GM19193 (cell line): ENCODE results near the gene HIGD2A.

Experiments
- POLR2A ChIP-seq: IDR thresholded peaks from 4 replicates; pipeline ENCODE4 v1.6.1; 2011; ENCODE audit not compliant: insufficient read depth, insufficient read length; ENCODE audit errors: extremely low read depth

HIGD2A gene

GRCh38 chr5:176364765-176365350 lies 23.7 kb upstream of the HIGD2A start:
- peak; percentile 57 for TF ChIP-seq POLR2A

DNA sequence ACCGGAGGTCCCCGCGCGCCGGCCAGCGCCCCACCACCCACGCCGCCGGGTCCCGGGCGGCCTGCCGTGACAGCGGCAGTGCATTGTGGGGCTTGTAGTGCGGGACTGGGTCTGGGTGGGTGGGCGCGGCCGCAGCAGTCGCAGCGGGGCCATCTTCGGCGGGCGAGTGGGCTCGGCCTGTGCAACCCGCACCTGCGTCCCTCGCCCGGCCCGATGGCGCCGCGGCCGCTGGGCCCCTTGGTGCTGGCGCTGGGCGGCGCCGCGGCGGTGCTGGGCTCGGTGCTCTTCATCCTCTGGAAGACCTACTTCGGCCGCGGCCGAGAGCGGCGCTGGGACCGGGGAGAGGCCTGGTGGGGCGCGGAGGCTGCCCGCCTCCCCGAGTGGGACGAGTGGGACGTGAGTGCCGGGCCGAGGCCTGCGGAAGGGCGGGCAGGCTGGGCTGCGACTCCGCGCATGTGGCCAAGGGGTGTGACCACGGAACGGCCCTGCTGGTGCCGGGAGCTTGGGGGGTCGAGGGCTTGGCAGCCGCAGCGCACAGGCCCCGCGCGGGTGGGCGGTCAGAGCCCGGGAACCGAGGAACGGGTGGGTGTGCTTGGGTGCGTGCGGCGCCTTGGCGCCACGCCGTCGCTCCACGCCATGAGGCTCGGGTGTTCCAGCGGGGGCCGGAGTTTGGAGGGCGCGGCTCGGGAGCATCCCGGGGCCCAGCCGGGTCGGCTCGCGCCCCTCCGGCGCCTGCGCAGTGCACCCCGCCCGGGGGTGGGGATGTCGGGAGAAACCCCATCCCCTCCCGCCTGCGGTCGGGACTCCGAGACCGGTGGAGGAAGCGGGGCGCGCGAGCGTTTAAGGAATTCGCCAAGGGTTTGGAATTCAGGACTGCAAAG lies 23.0 kb upstream of the HIGD2A start, which contains the start of gene ARL10:
ARL10 (plus strand) TSS at position 137 of the 881 bp plus-strand sequence; CDS start at position 214, 77 bp downstream.
- TF ChIP-seq POLR2A = peak; percentile 39

- TF ChIP-seq POLR2A = no peak
These were observed 22.2 kb upstream of the HIGD2A start for GRCh38 chr5:176366232-176366894.

DNA sequence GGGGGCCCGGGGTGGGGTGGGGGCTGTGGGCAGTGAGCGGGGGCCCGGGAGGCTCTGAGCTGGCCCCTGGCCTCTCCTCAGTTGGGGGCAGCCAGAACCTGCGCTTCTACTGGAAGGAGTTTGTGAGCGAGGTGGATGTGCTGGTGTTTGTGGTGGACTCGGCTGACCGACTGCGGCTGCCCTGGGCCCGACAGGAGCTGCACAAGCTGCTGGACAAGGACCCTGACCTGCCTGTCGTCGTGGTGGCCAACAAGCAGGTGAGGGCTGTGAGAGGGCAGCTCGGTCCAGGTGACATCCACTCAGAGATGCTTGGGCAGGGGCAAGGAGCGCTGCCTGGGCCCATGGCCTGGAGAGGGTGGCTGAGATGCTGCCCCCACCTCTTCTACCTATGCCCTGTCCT lies 19.8 kb upstream of the HIGD2A start:
- no peak for TF ChIP-seq POLR2A

DNA sequence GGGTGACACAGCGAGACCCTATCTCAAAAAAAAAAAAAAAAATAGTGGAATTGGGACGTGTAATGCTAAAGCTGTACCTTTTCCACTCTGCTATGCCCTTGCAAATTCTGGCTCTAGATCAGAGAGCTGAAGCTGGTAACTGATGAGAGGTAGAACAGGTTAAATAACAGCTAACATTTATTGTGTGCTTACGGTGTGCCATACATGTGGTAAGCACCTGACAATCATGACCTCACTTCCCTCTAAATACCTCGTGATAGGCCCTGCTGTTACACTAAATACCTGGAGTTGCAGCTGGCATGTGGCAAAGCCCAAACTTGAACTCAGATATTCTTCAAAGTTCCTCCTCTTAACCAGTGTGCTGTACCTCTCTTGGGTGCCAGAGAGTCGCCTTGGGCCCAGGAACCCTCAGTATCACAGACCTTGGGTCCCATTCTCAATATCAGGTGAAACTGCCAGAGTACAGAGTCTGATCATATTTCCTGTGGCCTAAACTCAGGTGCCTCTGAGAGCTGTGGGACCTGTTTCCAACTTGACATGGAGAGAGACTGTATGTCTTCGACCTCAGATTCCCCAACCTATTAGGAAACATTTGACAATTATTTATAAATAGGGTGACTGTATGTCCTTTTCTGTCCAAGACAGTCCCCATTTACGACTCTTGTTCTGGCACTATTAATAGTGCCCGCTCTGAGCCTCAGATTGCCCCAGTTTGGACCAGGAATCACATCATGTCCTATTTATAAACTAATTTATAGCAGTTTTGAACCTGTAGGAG lies 18.4 kb upstream of the HIGD2A start:
- no peak for TF ChIP-seq POLR2A

DNA sequence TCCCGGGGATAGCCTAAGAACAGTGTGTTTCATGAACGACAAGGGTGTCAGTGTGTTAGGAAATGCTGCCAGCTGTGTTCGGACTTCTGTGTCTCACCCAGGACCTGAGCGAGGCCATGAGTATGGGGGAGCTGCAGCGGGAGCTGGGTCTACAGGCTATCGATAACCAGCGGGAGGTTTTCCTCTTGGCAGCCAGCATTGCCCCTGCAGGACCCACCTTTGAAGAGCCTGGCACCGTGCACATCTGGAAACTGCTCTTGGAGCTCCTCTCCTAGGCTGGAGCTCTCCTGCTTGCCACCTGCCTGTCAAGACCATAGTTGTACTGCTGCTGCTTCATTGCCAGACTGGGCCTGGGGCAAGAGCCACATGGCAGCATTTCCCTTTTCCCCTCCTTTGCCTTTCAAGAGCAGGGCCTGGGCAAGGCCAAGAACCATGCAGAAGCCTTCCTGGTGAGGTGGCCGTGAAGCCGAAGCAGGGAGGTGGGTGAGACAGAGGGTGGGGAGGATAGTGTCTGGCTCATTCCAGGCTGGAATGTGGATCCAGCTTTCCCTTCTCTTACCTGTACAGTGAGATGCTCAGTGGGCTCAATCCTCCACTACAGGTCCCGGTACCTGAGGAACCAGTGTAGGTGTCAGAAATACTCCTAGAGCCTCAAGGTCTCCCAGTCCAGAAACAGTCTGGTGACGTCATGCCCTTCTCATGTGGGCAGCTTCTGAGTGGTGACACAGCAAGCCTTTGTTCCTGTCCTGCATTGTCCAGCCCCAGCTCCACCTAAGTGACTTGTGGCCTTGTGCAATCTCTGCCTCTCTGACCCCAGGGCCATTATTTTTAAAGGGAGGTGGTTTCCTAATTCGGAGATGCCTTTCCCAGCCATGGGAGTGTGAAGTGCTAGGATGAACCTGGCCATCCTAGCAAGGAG lies 16.7 kb upstream of the HIGD2A start:
- TF ChIP-seq POLR2A = no peak

DNA sequence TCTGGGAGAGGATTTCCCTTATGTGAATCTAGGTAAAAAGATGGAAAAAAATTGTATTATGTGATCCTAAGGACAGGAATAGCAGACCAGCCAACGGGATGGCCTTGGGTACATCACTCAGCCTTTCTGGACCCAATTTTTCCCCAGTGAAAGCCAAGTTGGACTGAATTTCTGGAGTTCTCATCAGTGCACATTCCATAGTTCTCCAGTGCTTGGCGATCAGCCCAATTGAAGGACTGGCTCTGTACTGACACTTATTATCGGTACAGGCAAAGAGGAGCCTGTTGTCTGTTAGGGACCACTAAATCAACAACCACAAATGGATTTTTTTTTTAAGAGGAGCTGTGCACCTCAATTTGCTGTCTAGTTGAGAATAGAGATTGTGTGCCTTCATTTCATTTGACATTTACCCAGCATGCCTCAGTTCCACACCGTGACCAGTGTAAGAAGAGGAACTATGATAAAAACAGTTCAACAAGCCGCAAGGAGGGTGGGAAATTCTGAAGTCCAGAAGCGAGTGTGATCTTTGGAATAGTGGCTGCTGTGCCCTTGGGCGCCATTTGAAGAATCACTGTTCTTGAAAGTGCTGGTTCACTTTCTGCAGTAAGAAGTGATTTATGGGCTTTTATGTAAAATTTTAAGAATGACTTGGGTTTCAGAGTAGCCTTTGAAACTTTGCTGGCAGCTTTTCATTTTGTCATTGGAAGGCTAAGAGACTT lies 15.3 kb upstream of the HIGD2A start:
- no peak for TF ChIP-seq POLR2A

GRCh38 chr5:176379881-176380280 lies 8.7 kb upstream of the HIGD2A start:
- no peak for TF ChIP-seq POLR2A

DNA sequence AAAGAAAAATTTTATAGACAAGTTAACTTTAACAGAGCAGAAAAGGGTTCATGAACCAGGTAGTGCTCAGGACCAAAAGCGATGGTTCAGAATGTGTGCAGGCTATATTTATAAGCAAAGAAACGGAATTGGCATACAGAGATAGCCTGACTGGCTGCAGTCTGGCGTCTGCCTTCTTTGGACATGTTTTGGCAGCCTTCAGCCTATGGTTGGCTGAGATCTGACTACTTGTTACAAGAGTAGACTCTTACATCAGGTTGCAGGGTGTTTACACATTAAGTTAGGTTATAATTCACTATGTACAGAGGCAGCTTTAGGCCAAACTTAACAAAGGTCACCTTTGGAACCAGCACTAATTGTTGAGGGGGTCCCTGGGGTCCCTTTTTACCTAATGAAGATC lies 7.1 kb upstream of the HIGD2A start:
- TF ChIP-seq POLR2A = no peak

- no peak for TF ChIP-seq POLR2A
These were observed 6.6 kb upstream of the HIGD2A start for GRCh38 chr5:176381979-176382378.

DNA sequence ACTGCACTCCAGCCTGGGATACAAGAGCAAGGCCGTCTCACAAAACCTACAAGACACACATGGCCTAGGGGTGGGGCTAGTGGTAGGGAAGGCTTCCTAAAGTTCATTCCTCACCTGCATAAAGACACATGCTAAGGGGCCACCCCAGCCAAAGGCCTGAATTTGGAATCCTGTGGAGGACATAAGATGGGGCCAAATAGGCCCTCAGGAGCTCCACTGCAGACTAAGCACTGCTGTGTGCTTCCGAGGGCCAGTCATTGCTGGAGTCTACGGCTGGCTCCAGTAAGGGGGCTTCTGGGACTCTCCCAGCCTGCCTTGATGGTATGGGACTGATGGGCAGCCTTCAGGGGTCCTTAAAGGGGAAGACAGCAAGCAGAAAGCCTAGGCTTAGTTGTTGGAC lies 5.8 kb upstream of the HIGD2A start:
- no peak for TF ChIP-seq POLR2A

DNA sequence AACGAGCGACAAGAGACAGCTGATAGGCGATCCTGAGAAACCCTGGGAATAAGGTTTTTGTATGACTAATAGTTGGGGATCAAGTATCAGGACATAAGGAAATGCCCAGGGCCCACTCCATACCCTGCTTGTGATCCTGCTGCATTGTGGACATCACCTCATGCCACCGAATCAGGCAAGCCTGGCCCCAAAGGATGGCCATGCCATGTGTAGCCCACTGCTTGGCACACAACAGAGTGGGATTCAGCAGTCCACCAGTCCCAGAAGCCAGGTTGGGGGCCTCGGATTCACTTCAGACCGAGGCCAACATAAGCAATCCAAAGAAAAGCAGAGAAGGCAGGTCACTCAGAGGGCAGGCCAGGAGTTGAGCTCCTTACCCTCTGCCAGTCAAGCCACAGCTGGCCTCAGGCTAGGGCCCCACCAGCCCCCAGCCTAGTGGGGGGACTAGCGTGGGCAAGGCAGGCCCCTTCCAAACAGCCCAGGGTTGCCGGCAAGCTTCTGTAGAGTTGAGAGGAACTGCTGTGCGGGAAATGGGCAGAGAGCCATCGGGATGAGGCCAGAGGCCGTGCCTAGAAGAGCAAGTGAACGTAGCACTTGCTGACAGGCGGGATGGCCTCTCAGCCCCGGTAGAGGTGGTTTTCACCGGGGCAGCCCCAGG lies 5.2 kb upstream of the HIGD2A start:
- no peak for TF ChIP-seq POLR2A

- TF ChIP-seq POLR2A = no peak
These were observed 4.6 kb upstream of the HIGD2A start for GRCh38 chr5:176383961-176384360.
